HT1080 (cell line): ENCODE measurements around the gene TEKT3. TPM values are rescaled to one million over a fixed set of nuclear protein-coding genes. Genes with fewer than 3 reads are reported as not detected.

Source experiments
- DNase-seq: peaks from one replicate; pipeline ENCODE4 v3.0.0-alpha.2; 2015; ENCODE audit warnings: low read depth
- small RNA-seq: library from RNA; depleted of rRNA; stranded (forward); fragments of <200 nt; gene quantifications from one replicate; pipeline ENCODE3, GENCODE V24; 2014
- total RNA-seq: library from RNA; depleted of rRNA; stranded (reverse); fragments of >200 nt; shearing (Covaris generic); gene quantifications from 2 replicates; pipeline ENCODE4 v1.2.3, GENCODE V29; 2014; rRNA removed

TEKT3 gene
- total RNA-seq, 1 experiment from 2014 or later: not detected

- no peak for DNase-seq
Measured at GRCh38 chr17:15266325-15267125, 74.9 kb downstream of the TEKT3 start.

- no peak for DNase-seq
Measured at GRCh38 chr17:15265131-15265530, 76.3 kb downstream of the TEKT3 start, which contains the start of gene PMP22. TSS of gene PMP22 (minus strand) at chr17:15265326. CDS start at chr17:15260727, 4,599 bp downstream.

GRCh38 chr17:15264542-15264941, 76.9 kb downstream of the TEKT3 start:
- no peak for DNase-seq

GRCh38 chr17:15263680-15264079, 77.7 kb downstream of the TEKT3 start:
- DNase-seq: no peak

- peak; percentile 67 for DNase-seq
Measured at GRCh38 chr17:15263206-15263579, 78.2 kb downstream of the TEKT3 start.

GRCh38 chr17:15262291-15263205, 78.8 kb downstream of the TEKT3 start:
- peak; percentile 73 for DNase-seq

GRCh38 chr17:15261802-15262290, 79.6 kb downstream of the TEKT3 start:
- no peak for DNase-seq

- peak; percentile 44 for DNase-seq
Measured at GRCh38 chr17:15261258-15261801, 80.1 kb downstream of the TEKT3 start.

GRCh38 chr17:15260376-15261257, 80.8 kb downstream of the TEKT3 start:
- DNase-seq: peak; percentile 80

- no peak for DNase-seq
Measured at GRCh38 chr17:15257796-15258512, 83.4 kb downstream of the TEKT3 start.

- peak; percentile 87 for DNase-seq
Measured at GRCh38 chr17:15257258-15257788, 84.1 kb downstream of the TEKT3 start.

GRCh38 chr17:15256689-15257088, 84.7 kb downstream of the TEKT3 start:
- DNase-seq: no peak

- no peak for DNase-seq
Measured at GRCh38 chr17:15255713-15256454, 85.5 kb downstream of the TEKT3 start.

Small RNA genes lying within 50 kb of the gene (small RNA-seq; reads per million reads assigned to genes)
- not detected for gene RNU6-799P

Other genes starting within 250 kb of the TEKT3 start
- 20.8 and 23.6 TPM in 2 replicates for gene PMP22, start 76.3 kb downstream of the TEKT3 start, total RNA-seq
- 0.53 TPM in 1 of 2 replicates, not detected in the other for gene CDRT4, start 126.0 kb upstream of the TEKT3 start, total RNA-seq
- gene TVP23C, start 221.9 kb upstream of the TEKT3 start, total RNA-seq: 4.8 and 5.9 TPM in 2 replicates